Psoas muscle (tissue), 8 donors: Measurements from ENCODE around the gene DLGAP1. TPM values are rescaled to one million over a fixed set of nuclear protein-coding genes. Genes with fewer than 3 reads are reported as not detected.

ENCODE experiments used
- ATAC-seq, 4 donors: fragments of 200-7000 bp; cut with Tn5 transposase; one replicate each; pipeline ENCODE4 v1.9.1; 2020; ENCODE audit warnings: moderate library complexity in 3 of 4, mild to moderate bottlenecking in 2 of 4
- DNase-seq, 2 donors: peaks; one replicate each; pipeline ENCODE4 v3.0.0-alpha.2; 2020
- H3K27ac ChIP-seq: fragments of 200-600 bp; one replicate; pipeline ENCODE4 v1.8.0; 2022
- H3K27me3 ChIP-seq, 3 donors: fragments of 200-600 bp in 1 of 3; one replicate each; pipeline versions ENCODE4 v1.6.1 to v1.8.0; 2013 to 2022; ENCODE audit warnings: low read length in 2 of 3, mild to moderate bottlenecking in 2 of 3, moderate library complexity in 1 of 3; ENCODE audit not compliant: insufficient read depth in 3 of 3
- H3K36me3 ChIP-seq, 2 donors: fragments of 200-600 bp in 1 of 2; one replicate each; pipeline versions ENCODE4 v1.6.1 to v1.8.0; 2013 to 2022; ENCODE audit warnings: low read depth in 1 of 2, mild to moderate bottlenecking in 1 of 2, moderate library complexity in 1 of 2; ENCODE audit not compliant: insufficient read depth in 1 of 2
- H3K4me1 ChIP-seq: fragments of 200-600 bp; one replicate; pipeline ENCODE4 v1.8.0; 2022
- H3K4me3 ChIP-seq: fragments of 200-600 bp; one replicate; pipeline ENCODE4 v1.8.0; 2022; ENCODE audit warnings: mild to moderate bottlenecking
- H3K9me3 ChIP-seq: fragments of 200-600 bp; one replicate; pipeline ENCODE4 v1.8.0; 2022
- CTCF ChIP-seq: fragments of 200-600 bp; IDR thresholded peaks from one replicate; pipeline ENCODE4 v1.8.0; 2022; ENCODE audit warnings: antibody characterized with exemption
- WGBS, 3 donors: extraction: QIAGEN DNeasy Blood & Tissue Kit; methylation state at CpG; one replicate each; pipeline versions ENCODE4 v1.1.6 to v1.1.7; 2013; 5-methylcytosine and 5-hydroxymethylcytosine counted together
- intact Hi-C, 2 donors: fragments of 100-400 bp; cut with DNase I; formaldehyde crosslinking; loops; one replicate each; pipeline versions ENCODE4 v1.11.0 to v1.14.2; 2022
- polyA plus RNA-seq, 3 donors: library from polyadenylated mRNA; stranded (reverse); fragments of 200-250 nt; gene quantifications; one replicate each; pipeline ENCODE4 v1.2.3, GENCODE V29; 2013
- total RNA-seq, 4 donors: library from RNA; stranded (reverse); fragmentation: NEBNext Ultra II Directional in 2 of 4; extraction: Animal tissue kit (Norgen Biotek cat#: 25700) in 2 of 4; gene quantifications; one replicate each; pipeline versions ENCODE4 v1.2.1 to v1.2.4, GENCODE V29; 2021 to 2023
- donor health status: healthy with polysubstance abuse.
- donor health status: DM: no; HTN: no; CAD: no; lungs with moderate emphysema.
- donor health status: Bipolar disorder and iron deficiency.
- donor health status: healthy.
- donor health status: DM: yes; HTN: yes; CAD: no.
- donor health status: DM: no; HTN: no; CAD: no.
- donor health status: DM: no; HTN: no; CAD: no.
- donor health status: DM: yes; HTN: yes; CAD: no.

Gene DLGAP1
- total and polyA plus RNA-seq, 7 donors, result 0.09 to 0.26 (median 0.16) TPM; not detected in 1

- no peak for TF ChIP-seq CTCF
- Histone ChIP-seq H3K36me3 (no peaks in the 10 kb centered on the region), H3K4me3 (no peak overlapping the region), H3K27me3 (no peaks in the 10 kb centered on the region), H3K4me1 (peaks cover 5% of the 10 kb centered on the region), H3K9me3 (no peaks in the 10 kb centered on the region), H3K27ac (no peak overlapping the region)
- WGBS, 3 donors, result 80 to 85% (median 83%) methylated on average over 8 of the region's 8 CpGs
- ATAC-seq, result no peak
- intact Hi-C loops, result loop anchor here in 1 of 2 donors (2.0 kb wide), 2 partner anchors 75 to 215 kb away; no protein-coding TSS in a partner anchor
- DNase-seq, result no peak
Observed at GRCh38 chr18:3667255-3668137, 787.6 kb downstream of the DLGAP1 start.

GRCh38 chr18:3666526-3667254, 788.4 kb downstream of the DLGAP1 start:
- no peak overlapping the region for H3K27ac ChIP-seq
- no peaks in the 10 kb centered on the region for H3K36me3 ChIP-seq
- 94 to 99% (median 98%) methylated on average over 5 of the region's 5 CpGs for WGBS, 3 donors
- H3K4me3 ChIP-seq, result no peak overlapping the region
- ATAC-seq, result peak in 1 of 4 donors; percentile 34
- H3K9me3 ChIP-seq, result no peaks in the 10 kb centered on the region
- no peaks in the 10 kb centered on the region for H3K27me3 ChIP-seq
- H3K4me1 ChIP-seq, result peaks cover 5% of the 10 kb centered on the region
- no peak for TF ChIP-seq CTCF
- no peak for DNase-seq
- intact Hi-C loops, result loop anchor here in 1 of 2 donors (1.0 to 2.0 kb wide), 3 partner anchors 74 to 385 kb away; no protein-coding TSS in a partner anchor

GRCh38 chr18:3665780-3666525, 789.2 kb downstream of the DLGAP1 start:
- Histone ChIP-seq H3K27ac (peak overlapping the region; percentile 72), H3K9me3 (no peaks in the 10 kb centered on the region), H3K4me1 (peaks cover 5% of the 10 kb centered on the region), H3K27me3 (no peaks in the 10 kb centered on the region), H3K36me3 (no peaks in the 10 kb centered on the region), H3K4me3 (peak overlapping the region; percentile 49)
- intact Hi-C loops, result loop anchor here (1.0 to 2.0 kb wide), 4 partner anchors 73 to 385 kb away; no protein-coding TSS in a partner anchor
- peak; percentile 94 for TF ChIP-seq CTCF
- ATAC-seq, result peak; percentile 92 to 99 (median 94)
- WGBS, 3 donors, result 3 to 7% (median 4%) methylated on average over 20 of the region's 20 CpGs
- DNase-seq, result peak; percentile 73 to 82

- peaks cover 5% of the 10 kb centered on the region for H3K4me1 ChIP-seq
- H3K27ac ChIP-seq, result no peak overlapping the region
- WGBS, 3 donors, result 88 to 92% (median 89%) methylated on average over 3 of the region's 3 CpGs
- intact Hi-C loops, result loop anchor here in 1 of 2 donors (2.0 kb wide), 1 partner anchor 382 kb away; no protein-coding TSS in a partner anchor
- no peaks in the 10 kb centered on the region for H3K36me3 ChIP-seq
- DNase-seq (no peak), ATAC-seq (no peak)
- H3K27me3 ChIP-seq, result no peaks in the 10 kb centered on the region
- H3K4me3 ChIP-seq, result no peak overlapping the region
- H3K9me3 ChIP-seq, result no peaks in the 10 kb centered on the region
- TF ChIP-seq CTCF, result no peak
Observed at GRCh38 chr18:3665204-3665603, 789.9 kb downstream of the DLGAP1 start.
